Right lobe of liver (tissue), 4 donors: ENCODE data around the gene TOR1B.

Experiments used
- POLR2A ChIP-seq: fragments of 450-650 bp; IDR thresholded peaks from one replicate; pipeline ENCODE4 v1.6.1; 2017; ENCODE audit warnings: antibody characterized with exemption, mild to moderate bottlenecking
- TF ChIP-seq, protein P1 (sequence below), 4 donors: fragments of 200-600 bp in 3 of 4; fragments of 450-650 bp in 1 of 4; IDR thresholded peaks; one replicate each; pipeline versions ENCODE4 v1.5.1 to v1.8.0; 2016 to 2022; ENCODE audit warnings: antibody characterized with exemption in 4 of 4, mild to moderate bottlenecking in 2 of 4
- donor health status: DM: no; HTN: no; CAD: no.
- donor health status: DM: no; HTN: no; CAD: no.
- donor health status: DM: no; HTN: yes; CAD: no.

DNA sequence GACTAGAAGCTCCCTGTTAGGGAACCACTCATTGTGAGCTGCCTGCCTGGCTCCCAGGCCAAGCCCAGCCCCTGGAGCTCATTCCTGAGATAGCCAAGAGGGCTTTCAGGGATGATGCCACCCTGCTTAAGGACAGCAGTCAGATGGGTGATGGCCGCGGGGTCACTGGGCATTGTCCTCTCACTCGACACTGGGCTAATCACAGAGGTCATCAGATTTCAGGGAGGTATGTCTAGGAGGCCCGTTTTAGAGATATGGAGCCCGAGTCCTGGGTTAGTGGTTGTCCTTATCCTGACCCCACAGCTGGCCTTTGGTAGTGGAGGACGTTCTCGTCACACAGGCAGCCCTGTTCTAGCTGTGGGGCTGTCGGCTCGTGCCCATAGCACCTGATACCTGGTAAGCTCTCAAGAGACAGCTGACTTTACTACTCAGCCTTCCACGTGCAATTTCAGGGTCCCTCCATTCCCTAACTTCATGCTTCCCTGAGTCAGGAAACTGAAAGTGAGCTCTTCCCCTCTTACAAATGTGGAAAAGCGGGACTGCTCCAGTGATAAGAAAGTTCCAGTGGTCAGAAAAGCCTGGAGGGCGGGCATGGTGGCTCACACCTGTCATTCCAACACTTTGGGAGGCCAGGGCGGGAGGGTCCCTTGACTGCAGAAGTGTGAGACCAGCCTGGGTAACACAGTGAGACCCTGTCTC is 43.0 kb upstream of the TOR1B start:
- TF ChIP-seq, protein P1, sequence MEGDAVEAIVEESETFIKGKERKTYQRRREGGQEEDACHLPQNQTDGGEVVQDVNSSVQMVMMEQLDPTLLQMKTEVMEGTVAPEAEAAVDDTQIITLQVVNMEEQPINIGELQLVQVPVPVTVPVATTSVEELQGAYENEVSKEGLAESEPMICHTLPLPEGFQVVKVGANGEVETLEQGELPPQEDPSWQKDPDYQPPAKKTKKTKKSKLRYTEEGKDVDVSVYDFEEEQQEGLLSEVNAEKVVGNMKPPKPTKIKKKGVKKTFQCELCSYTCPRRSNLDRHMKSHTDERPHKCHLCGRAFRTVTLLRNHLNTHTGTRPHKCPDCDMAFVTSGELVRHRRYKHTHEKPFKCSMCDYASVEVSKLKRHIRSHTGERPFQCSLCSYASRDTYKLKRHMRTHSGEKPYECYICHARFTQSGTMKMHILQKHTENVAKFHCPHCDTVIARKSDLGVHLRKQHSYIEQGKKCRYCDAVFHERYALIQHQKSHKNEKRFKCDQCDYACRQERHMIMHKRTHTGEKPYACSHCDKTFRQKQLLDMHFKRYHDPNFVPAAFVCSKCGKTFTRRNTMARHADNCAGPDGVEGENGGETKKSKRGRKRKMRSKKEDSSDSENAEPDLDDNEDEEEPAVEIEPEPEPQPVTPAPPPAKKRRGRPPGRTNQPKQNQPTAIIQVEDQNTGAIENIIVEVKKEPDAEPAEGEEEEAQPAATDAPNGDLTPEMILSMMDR (IDR thresholded peaks at IDR 0.05), result no peak
- no peak for TF ChIP-seq POLR2A
